HG02870 (cell line): ENCODE data around the gene PTGES3L.
"Not testable (repeated sequence)": the region's sequence is repeated elsewhere in the genome, so short reads cannot be mapped to it uniquely, and the experiment has no call there.

ENCODE experiments used
- ATAC-seq: cut with Tn5 transposase; IDR thresholded peaks from one replicate; pipeline ENCODE4 v1.9.1; 2021; ENCODE audit warnings: mild to moderate bottlenecking, moderate library complexity; ENCODE audit not compliant: unreplicated experiment

The PTGES3L gene

DNA sequence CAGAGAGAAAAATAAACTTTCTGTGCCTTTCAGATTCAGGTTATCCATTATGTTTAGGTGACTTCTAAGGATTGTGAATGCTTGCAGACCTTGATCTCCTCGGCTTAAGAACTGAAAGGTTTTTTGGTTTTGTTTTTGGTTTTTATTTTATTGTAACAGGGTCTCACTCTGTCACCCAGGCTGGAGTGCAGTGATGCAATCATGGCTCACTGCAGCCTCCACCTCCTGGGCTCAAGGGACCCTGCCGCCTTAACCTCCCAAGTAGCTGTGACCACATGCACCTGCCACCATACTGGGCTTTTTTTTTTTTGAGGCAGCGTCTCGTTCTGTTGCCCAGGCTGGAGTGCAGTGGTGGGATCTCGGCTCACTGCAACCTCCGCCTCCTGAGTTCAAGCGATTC, 56.4 kb downstream of the PTGES3L start:
- not testable (repeated sequence) for ATAC-seq

DNA sequence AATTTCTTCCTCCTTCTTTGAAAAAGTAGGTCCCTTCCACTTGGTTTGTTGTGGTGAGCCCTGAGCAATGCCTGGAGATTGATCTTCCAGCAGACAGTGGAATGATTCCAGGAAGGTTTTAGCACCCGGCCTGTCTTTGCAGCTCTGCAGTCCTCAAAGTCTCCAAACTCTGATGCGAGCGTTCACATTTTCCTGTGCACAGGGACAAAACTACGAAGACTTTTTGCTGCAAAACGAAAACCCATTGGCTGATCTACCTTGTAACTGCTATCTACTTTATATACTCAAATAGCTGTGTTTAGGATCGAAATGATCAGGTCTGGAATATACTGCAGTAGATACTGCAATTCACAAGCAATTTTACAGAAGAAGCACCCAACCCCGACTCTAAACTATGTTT, 57.6 kb downstream of the PTGES3L start:
- ATAC-seq = no peak

DNA sequence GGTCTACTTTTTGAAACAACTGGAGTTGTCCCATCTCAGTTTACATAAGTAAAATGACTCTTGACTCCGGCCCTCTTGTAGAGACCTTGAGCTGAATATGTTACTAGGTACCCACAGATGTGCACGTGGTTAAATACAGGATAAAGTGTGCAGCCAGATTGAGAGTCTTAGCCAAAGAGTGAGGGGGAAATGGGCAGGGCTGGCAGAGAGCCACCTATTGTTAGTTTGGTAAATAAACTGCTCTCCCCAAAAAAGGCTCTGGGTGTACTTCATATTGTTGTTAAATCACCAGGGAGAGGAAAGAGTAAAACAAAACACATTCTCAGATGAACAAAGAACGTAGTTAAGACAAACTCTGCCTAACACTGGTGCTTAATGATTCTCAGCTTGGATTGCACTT, 59.0 kb downstream of the PTGES3L start:
- ATAC-seq = no peak

DNA sequence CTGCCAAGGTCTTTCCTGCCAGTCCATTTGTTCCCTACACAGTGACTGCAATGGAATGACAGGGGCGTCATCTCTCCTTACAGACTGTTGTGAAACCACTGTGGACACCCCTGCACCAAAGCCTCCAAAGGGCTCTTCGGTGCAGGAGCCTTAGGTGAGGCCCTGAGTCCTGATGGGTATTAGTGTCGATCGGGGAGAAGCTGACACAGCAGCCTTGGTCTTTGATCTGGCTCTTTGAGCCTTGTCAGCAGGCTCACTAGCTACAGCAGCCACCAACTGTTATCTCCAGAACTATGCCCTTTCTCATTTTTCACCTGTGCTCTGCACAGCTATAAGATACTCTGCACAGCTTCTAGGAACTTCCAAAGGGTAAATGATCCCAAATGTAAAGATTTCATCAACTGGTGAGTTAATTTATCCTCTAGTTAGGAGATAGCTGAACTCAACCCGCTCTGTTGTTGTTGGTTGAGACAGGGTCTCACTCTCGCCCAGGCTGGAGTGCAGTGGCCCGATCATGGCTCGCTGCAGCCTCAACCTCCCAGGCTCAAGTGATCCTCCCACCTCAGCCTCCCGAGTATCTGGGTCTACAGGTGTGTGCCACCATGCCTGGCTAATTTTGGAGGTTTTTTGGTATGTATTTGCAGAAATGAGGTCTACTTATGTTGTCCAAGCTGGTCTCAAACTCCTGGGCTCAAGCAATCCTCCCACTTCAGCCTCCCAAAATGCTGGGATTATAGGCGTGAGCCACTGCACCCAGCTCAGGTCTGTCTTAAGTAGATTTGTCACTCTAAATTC, 59.6 kb downstream of the PTGES3L start:
- no peak for ATAC-seq

DNA sequence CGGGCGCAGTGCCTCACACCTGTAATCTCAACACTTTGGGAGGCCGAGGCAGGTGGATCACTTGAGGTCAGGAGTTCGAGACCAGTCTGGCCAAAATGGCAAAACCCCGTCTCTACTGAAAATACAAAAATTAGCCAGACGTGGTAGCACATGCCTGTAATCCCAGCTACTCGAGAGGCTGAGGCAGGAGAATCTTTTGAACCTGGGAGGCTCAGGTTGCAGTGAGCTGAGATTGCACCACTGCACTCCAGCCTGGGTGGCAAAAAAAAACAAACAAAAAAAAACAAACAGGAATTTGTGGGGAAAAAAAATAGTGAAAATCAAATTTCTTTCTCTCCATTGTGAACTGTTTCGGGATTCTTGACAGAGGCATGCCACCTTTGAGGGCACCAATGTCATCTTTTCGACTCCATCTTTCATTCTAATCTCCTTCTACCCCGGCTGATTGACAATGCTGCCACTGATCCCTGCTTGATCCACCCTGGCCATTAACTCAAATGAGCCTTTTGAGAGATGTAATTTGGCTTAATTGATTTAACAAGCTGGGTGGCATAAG, 60.3 kb downstream of the PTGES3L start:
- not testable (repeated sequence) for ATAC-seq

DNA sequence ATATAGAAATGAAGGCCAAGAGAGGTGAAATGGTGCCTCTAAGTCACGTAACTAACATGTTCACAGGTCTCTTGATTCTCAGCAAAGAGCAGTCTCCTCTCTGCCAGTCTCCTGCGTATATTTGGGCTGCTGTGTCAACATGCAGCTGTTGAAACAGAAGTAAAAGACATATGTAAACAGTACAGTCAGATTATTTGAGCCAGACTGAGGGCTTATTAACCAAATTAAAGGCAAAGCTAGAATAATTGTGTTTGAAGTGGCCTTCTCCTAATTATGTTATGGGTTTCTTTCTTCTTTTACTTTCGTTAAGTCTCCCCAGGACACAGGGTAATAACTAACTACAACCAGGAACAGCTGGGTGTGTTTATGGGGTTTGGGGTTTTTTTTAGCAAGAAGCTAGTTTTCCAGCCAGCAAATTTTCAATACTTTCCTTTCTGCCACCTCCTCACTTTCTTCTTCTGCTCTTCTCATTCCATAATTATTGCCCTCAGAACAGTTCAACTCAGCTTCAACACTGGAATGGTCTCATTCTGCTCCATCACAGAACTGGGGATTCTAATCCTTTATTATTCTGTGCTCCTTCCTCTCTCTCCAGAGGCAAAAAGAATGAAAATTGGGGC, 60.9 kb downstream of the PTGES3L start:
- no peak for ATAC-seq
